ES-I3 (cell line): ENCODE data around the gene TBX6.
"Not testable (repeated sequence)": the region's sequence is repeated elsewhere in the genome, so short reads cannot be mapped to it uniquely, and the experiment has no call there.

Experiments used
- H3K36me3 ChIP-seq: 2 replicates; pipeline ENCODE4 v1.6.1; 2013; ENCODE audit warnings: mild to moderate bottlenecking, low read length, control low read depth, moderate library complexity; ENCODE audit not compliant: insufficient read depth
- H3K4me1 ChIP-seq: 2 replicates; pipeline ENCODE4 v1.6.1; 2013; ENCODE audit warnings: mild to moderate bottlenecking, control low read depth, low read length; ENCODE audit not compliant: insufficient read depth
- H3K9ac ChIP-seq: 2 replicates; pipeline ENCODE4 v1.6.1; 2013; ENCODE audit warnings: low read depth, mild to moderate bottlenecking, low read length, moderate library complexity
- H3K9me3 ChIP-seq: 2 replicates; pipeline ENCODE4 v1.6.1; 2013; ENCODE audit warnings: mild to moderate bottlenecking, low read length, moderate library complexity; ENCODE audit not compliant: control insufficient read depth, insufficient read depth

Gene TBX6

GRCh38 chr16:30091474-30092372, at the start of gene TBX6:
Gene TBX6 (minus strand): TSS chr16:30091924. CDS start chr16:30091193, 731 bp downstream.
- Histone ChIP-seq H3K4me1 (0 out of 2 replicates have a peak, but pooled peaks cover 4% of the 10 kb centered on the region), H3K9ac (peak within 1 kb of the TSS; percentile 73), H3K36me3 (no peaks in the 10 kb centered on the region), H3K9me3 (peaks cover 1% of the 10 kb centered on the region; the same call in 1 of the 2 replicates)

- Histone ChIP-seq H3K9me3 (no peaks in the 10 kb centered on the region), H3K4me1 (no peaks in the 10 kb centered on the region), H3K9ac (no peak overlapping the region), H3K36me3 (no peaks in the 10 kb centered on the region)
Measured at GRCh38 chr16:30139583-30140481, 48.1 kb upstream of the TBX6 start.

- H3K9me3 ChIP-seq = no peaks in the 10 kb centered on the region
- no peak overlapping the region for H3K9ac ChIP-seq
- no peaks in the 10 kb centered on the region for H3K4me1 ChIP-seq
- no peaks in the 10 kb centered on the region for H3K36me3 ChIP-seq
Measured at GRCh38 chr16:30137897-30138296, 46.2 kb upstream of the TBX6 start.

GRCh38 chr16:30136971-30137605, 45.4 kb upstream of the TBX6 start:
- Histone ChIP-seq H3K36me3 (no peaks in the 10 kb centered on the region), H3K9ac (no peak overlapping the region), H3K9me3 (no peaks in the 10 kb centered on the region), H3K4me1 (no peaks in the 10 kb centered on the region)

GRCh38 chr16:30132591-30132990, 40.9 kb upstream of the TBX6 start:
- Histone ChIP-seq H3K9me3 (no peaks in the 10 kb centered on the region), H3K9ac (no peak overlapping the region), H3K4me1 (no peaks in the 10 kb centered on the region), H3K36me3 (no peaks in the 10 kb centered on the region)

- H3K9me3 ChIP-seq = no peaks in the 10 kb centered on the region
- no peaks in the 10 kb centered on the region for H3K36me3 ChIP-seq
- no peak overlapping the region for H3K9ac ChIP-seq
- H3K4me1 ChIP-seq = no peaks in the 10 kb centered on the region
Measured at GRCh38 chr16:30131869-30132475, 40.2 kb upstream of the TBX6 start.

- Histone ChIP-seq H3K4me1 (no peaks in the 10 kb centered on the region), H3K9ac (no peak overlapping the region), H3K9me3 (no peaks in the 10 kb centered on the region), H3K36me3 (no peaks in the 10 kb centered on the region)
Measured at GRCh38 chr16:30127993-30128392, 36.3 kb upstream of the TBX6 start.

GRCh38 chr16:30125690-30126089, 34.0 kb upstream of the TBX6 start:
- H3K9ac ChIP-seq, H3K9me3 ChIP-seq, H3K4me1 ChIP-seq, H3K36me3 ChIP-seq: not testable (repeated sequence)

GRCh38 chr16:30124985-30125379, 33.3 kb upstream of the TBX6 start:
- no peaks in the 10 kb centered on the region for H3K9me3 ChIP-seq
- H3K4me1 ChIP-seq = no peaks in the 10 kb centered on the region
- H3K36me3 ChIP-seq = no peaks in the 10 kb centered on the region
- H3K9ac ChIP-seq = no peak overlapping the region

GRCh38 chr16:30122604-30123160, 31.0 kb upstream of the TBX6 start:
- no peaks in the 10 kb centered on the region for H3K4me1 ChIP-seq
- H3K9ac ChIP-seq = peak overlapping the region; percentile 79
- peaks cover 3% of the 10 kb centered on the region; the same call in 1 of the 2 replicates for H3K36me3 ChIP-seq
- no peaks in the 10 kb centered on the region for H3K9me3 ChIP-seq

- Histone ChIP-seq H3K9me3 (no peaks in the 10 kb centered on the region), H3K4me1 (no peaks in the 10 kb centered on the region), H3K36me3 (peaks cover 3% of the 10 kb centered on the region; the same call in 1 of the 2 replicates), H3K9ac (peak overlapping the region; percentile 79)
Measured at GRCh38 chr16:30121741-30122571, 30.2 kb upstream of the TBX6 start.

GRCh38 chr16:30120340-30121105, 28.8 kb upstream of the TBX6 start:
- Histone ChIP-seq H3K9me3 (no peaks in the 10 kb centered on the region), H3K4me1 (no peaks in the 10 kb centered on the region), H3K36me3 (peaks cover 3% of the 10 kb centered on the region; the same call in 1 of the 2 replicates), H3K9ac (no peak overlapping the region)
